Endothelial cell (in vitro differentiated cells): ENCODE measurements around the gene COG4. TPM values are rescaled to one million over a fixed set of nuclear protein-coding genes. Genes with fewer than 3 reads are reported as not detected.

Source experiments
- DNase-seq: peaks from one replicate; pipeline ENCODE4 v3.0.0; 2021; ENCODE audit warnings: low spot score
- H3K27ac Mint-ChIP-seq: one replicate; pipeline ENCODE4 v1.8.0; 2021; ENCODE audit warnings: mixed read lengths, inconsistent platforms; ENCODE audit not compliant: unreplicated experiment
- H3K27me3 Mint-ChIP-seq: one replicate; pipeline ENCODE4 v1.8.0; 2021; ENCODE audit warnings: mild to moderate bottlenecking, moderate library complexity, mixed read lengths, inconsistent platforms; ENCODE audit not compliant: unreplicated experiment
- H3K36me3 Mint-ChIP-seq: one replicate; pipeline ENCODE4 v1.8.0; 2021; ENCODE audit warnings: mild to moderate bottlenecking, low read depth, mixed read lengths, inconsistent platforms; ENCODE audit not compliant: unreplicated experiment
- H3K4me1 Mint-ChIP-seq: one replicate; pipeline ENCODE4 v1.8.0; 2021; ENCODE audit warnings: mild to moderate bottlenecking, mixed read lengths, inconsistent platforms; ENCODE audit not compliant: unreplicated experiment
- H3K4me3 Mint-ChIP-seq: one replicate; pipeline ENCODE4 v1.8.0; 2021; ENCODE audit warnings: mild to moderate bottlenecking, mixed read lengths, inconsistent platforms; ENCODE audit not compliant: unreplicated experiment
- H3K9me3 Mint-ChIP-seq: one replicate; pipeline ENCODE4 v1.8.0; 2021; ENCODE audit warnings: mixed read lengths, inconsistent platforms; ENCODE audit not compliant: unreplicated experiment
- total RNA-seq: library from RNA; stranded (reverse); fragmentation: NEBNext Ultra II Directional; extraction: Animal tissue kit (Norgen Biotek cat#: 25700); gene quantifications from one replicate; pipeline ENCODE4 v1.2.1, GENCODE V29; 2021; ENCODE audit not compliant: unreplicated experiment
- TF ChIP-seq, protein P1 (sequence below): fragments of 200-600 bp; sonication (generic); IDR thresholded peaks from one replicate; pipeline ENCODE4 v1.5.0; 2021; ENCODE audit warnings: antibody characterized with exemption; ENCODE audit not compliant: unreplicated experiment

The COG4 gene
- total RNA-seq, 1 donor from 2014 or later, result 64.1 TPM

DNA sequence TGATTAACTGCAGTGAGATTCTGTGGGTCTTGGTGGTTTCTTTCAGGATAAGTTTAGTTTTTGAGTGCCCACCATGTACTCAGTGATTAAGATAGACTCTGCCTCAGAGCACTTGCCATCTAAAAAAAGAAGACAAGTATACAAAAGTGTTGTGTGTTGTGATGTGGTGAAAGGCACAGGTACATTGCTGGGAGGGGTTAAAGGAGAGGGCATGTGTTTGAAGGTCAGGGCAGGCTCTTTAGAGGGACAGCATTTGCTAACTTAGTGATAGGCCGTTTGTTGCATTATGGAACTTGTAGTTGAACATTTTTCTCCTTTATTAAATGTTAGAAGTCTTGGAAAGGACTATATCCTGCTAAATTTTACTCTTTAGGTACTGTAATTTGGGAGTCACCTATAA is 26.7 kb upstream of the COG4 start:
- H3K4me3 Mint-ChIP-seq, result no peak overlapping the region
- no peak overlapping the region for H3K27ac Mint-ChIP-seq
- H3K4me1 Mint-ChIP-seq, result no peaks in the 10 kb centered on the region
- TF ChIP-seq, protein P1, sequence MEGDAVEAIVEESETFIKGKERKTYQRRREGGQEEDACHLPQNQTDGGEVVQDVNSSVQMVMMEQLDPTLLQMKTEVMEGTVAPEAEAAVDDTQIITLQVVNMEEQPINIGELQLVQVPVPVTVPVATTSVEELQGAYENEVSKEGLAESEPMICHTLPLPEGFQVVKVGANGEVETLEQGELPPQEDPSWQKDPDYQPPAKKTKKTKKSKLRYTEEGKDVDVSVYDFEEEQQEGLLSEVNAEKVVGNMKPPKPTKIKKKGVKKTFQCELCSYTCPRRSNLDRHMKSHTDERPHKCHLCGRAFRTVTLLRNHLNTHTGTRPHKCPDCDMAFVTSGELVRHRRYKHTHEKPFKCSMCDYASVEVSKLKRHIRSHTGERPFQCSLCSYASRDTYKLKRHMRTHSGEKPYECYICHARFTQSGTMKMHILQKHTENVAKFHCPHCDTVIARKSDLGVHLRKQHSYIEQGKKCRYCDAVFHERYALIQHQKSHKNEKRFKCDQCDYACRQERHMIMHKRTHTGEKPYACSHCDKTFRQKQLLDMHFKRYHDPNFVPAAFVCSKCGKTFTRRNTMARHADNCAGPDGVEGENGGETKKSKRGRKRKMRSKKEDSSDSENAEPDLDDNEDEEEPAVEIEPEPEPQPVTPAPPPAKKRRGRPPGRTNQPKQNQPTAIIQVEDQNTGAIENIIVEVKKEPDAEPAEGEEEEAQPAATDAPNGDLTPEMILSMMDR, result no peak
- peaks cover 48% of the 10 kb centered on the region for H3K36me3 Mint-ChIP-seq
- no peaks in the 10 kb centered on the region for H3K9me3 Mint-ChIP-seq
- H3K27me3 Mint-ChIP-seq, result no peaks in the 10 kb centered on the region
- DNase-seq, result no peak

DNA sequence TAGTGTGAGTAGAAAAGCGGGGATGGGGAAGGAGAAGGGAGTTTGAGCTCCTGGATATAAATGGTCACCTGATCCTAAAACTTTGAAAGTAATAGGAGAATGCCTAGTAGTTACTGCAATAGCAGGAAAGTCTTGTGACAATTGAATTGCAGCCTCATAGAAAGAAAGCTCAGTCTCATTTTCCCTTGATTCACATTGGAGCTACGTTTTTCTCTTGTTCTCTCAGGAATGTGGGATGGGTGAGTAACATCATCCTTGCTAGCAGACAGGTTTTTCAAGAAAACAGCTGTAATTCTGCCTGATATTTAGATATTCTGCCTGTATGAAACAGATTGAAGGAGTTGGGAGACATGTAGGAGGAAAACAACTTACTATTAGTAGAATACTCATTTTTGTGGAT is 25.6 kb upstream of the COG4 start:
- no peaks in the 10 kb centered on the region for H3K4me1 Mint-ChIP-seq
- no peak overlapping the region for H3K27ac Mint-ChIP-seq
- H3K9me3 Mint-ChIP-seq, result no peaks in the 10 kb centered on the region
- no peak overlapping the region for H3K4me3 Mint-ChIP-seq
- peaks cover 43% of the 10 kb centered on the region for H3K36me3 Mint-ChIP-seq
- TF ChIP-seq, protein P1, result no peak
- H3K27me3 Mint-ChIP-seq, result no peaks in the 10 kb centered on the region
- DNase-seq, result no peak

DNA sequence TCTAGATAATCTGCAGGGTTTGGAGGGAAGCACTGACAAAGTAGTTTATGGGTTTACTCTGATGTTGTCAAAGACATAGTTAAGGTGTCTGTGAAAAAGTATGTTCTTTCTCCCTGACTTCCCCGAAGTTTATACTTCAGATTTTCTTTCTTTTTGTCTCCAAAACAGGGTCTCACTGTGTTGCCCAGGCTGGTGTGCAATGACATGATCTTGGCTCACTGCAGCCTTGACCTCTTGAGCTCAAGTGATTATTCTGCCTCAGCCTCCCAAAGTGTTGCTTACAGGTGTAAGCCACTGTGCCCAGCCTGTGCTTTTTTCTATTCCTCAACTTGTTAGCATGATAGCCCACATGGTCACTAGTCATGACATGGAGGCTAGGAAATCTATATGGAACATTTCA is 21.2 kb upstream of the COG4 start:
- H3K27me3 Mint-ChIP-seq, result no peaks in the 10 kb centered on the region
- peaks cover 24% of the 10 kb centered on the region for H3K36me3 Mint-ChIP-seq
- H3K9me3 Mint-ChIP-seq, result no peaks in the 10 kb centered on the region
- no peak overlapping the region for H3K27ac Mint-ChIP-seq
- TF ChIP-seq, protein P1, result no peak
- H3K4me1 Mint-ChIP-seq, result no peaks in the 10 kb centered on the region
- no peak for DNase-seq
- H3K4me3 Mint-ChIP-seq, result no peak overlapping the region

DNA sequence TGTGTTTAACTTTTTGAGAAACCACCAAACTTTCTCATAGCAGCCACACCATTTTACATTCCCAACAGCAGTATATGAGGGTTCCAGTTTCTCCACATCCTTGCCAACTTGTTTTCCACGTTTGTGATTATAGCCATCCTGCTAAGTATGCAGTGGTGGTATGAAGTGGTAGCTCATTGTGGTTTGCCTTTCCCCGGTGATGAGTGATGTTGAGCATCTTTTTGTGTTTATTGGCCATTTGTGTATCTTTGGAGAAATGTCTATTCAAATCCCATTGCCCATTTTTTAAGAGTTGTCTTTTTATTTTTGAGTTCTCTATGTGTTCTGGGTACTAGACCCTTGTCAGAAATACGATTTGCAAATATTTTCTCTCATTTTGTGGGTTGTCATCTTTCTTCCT is 17.6 kb upstream of the COG4 start:
- H3K36me3 Mint-ChIP-seq, result peaks cover 31% of the 10 kb centered on the region
- no peak overlapping the region for H3K27ac Mint-ChIP-seq
- TF ChIP-seq, protein P1, result no peak

DNA sequence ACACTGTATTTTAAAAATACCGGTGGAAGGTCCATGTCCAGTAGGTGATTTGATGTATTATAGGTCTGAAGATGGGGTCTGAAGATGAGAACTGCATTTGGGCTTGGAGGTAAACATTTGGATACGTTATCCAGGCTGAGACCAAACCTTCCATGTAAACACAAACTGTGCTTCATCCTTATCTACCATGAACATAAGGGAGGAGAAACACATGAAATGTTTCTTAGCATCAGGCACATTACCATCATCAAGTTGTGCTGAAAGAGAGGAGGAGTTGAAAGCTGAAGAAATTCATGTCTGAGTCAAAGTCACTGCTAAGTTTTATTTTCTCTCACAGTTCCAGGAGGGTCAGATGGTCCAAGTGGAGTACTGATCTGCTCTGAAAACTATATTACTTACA is 11.6 kb upstream of the COG4 start:
- DNase-seq, result no peak
- no peaks in the 10 kb centered on the region for H3K9me3 Mint-ChIP-seq
- peaks cover 2% of the 10 kb centered on the region for H3K27me3 Mint-ChIP-seq
- H3K27ac Mint-ChIP-seq, result no peak overlapping the region
- no peak overlapping the region for H3K4me3 Mint-ChIP-seq
- no peaks in the 10 kb centered on the region for H3K4me1 Mint-ChIP-seq
- H3K36me3 Mint-ChIP-seq, result peaks cover 49% of the 10 kb centered on the region
- TF ChIP-seq, protein P1, result no peak

More for the DNA sequence above, 17.6 kb upstream of the COG4 start:
- DNase-seq, result no peak
- no peak overlapping the region for H3K4me3 Mint-ChIP-seq
- H3K27me3 Mint-ChIP-seq, result no peaks in the 10 kb centered on the region
- H3K4me1 Mint-ChIP-seq, result no peaks in the 10 kb centered on the region
- H3K9me3 Mint-ChIP-seq, result no peaks in the 10 kb centered on the region
